GM08714 (cell line): ENCODE data around the gene ZNF669.

ENCODE experiments used
- H3K4me3 ChIP-seq: fragments of 200-500 bp; sonication (Bioruptor generic); 2 replicates; pipeline ENCODE4 v1.5.1; 2014; ENCODE audit warnings: mild to moderate bottlenecking, low read length, inconsistent platforms
- ZNF274 ChIP-seq: IDR thresholded peaks from 2 replicates; pipeline ENCODE4 v1.6.1; 2012; ENCODE audit warnings: mild to moderate bottlenecking, low read depth, low read length

ZNF669 gene

DNA sequence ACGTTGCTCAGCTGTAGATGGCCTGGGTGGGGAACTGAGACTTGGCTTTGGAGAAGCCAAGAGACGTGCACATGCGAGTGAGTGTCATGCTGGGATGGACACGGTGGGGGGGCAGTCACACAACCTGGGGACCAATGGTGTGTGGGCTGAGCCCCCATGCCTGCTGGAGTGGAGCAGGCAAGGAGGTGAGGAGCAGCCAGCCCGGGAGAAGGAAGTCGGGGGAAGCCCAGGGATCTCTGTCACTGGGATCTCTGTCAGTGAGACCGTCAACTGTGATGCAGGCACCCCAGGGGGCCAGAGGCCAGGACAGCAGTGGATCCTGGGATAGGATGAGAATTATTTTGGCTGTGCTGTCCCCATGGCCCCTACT is 11.0 kb upstream of the ZNF669 start:
- no peak for TF ChIP-seq ZNF274

GRCh38 chr1:247114351-247115140 is 10.4 kb upstream of the ZNF669 start:
- no peak for TF ChIP-seq ZNF274
- no peak overlapping the region for H3K4me3 ChIP-seq

More for the DNA sequence above, 11.0 kb upstream of the ZNF669 start:
- no peak overlapping the region for H3K4me3 ChIP-seq

- no peak overlapping the region for H3K4me3 ChIP-seq
- no peak for TF ChIP-seq ZNF274
Observed at GRCh38 chr1:247113733-247114271, 9.6 kb upstream of the ZNF669 start.

DNA sequence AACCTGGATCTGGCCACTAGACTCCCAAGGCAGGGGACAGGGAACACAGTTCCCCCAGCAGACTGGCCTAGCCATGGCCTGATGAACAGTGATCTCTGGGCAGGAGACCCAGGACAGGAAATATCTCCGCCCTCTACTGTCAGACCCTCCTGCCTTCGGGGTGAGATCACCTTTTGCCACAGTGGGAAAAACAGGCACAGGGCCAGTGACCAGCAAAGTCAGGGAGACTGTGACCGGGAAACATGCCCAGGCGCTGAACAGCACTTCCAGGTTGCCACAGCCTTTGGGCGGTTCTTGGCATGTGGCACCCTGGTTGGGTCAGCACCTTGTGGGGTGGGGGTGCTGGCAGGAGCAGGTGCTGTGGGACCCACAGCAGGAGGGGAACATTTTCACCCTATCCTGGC is 8.9 kb upstream of the ZNF669 start:
- no peak for TF ChIP-seq ZNF274
- no peak overlapping the region for H3K4me3 ChIP-seq

DNA sequence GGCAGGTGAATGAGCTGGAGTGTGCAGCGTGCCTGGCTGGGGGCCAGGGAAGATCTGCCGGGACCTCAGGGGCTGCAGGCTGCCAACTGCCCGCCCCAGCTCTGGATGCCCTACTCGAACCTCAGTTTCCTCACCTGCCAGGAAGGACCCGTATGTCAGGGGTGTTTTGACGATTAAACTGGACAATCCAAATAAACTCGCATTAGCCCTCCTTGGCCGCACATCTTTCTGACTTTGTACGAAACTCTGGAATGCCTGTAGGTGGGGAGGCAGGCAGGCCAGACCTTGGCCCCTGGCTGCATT is 8.3 kb upstream of the ZNF669 start:
- no peak overlapping the region; the same call in 1 of the 2 replicates for H3K4me3 ChIP-seq
- no peak for TF ChIP-seq ZNF274

DNA sequence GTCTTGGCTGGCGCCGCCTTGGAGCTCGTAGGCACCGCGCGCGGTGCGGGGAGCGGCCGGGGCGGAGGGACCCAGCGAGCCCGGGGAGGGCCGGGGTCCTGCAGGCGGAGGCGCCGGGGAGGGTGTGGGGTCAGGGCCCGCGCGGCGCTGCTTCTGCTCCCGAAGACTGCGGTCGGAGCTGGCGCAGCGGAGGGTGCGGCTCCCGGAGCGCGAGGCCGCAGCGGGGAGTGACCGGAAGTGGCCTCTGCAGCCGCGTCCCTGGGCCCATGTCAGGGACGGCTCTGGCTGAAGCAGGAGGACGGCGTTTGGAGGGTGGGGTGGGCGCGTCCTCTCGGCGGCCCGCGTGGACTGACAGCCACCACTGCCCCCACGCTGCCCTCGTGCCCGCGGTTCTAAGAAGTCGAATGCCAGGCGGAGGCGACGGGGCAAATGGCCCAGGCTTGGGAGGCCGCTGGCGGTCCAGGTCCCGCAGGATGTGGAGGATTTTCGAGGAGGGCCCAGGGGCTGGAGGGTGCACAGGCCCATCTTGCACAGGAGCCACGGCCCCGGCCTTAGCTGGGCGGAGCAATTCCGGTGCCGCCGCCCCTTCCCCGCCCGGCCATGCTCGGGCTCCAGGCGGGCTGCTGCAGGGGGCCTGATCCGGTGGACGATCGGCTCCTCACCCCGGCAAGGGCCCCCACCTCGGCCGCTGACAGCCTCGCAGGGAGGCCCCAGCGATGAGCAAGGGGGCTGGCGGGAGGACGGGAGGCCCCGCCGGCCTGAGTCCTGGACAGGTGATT is 7.7 kb upstream of the ZNF669 start:
- peak overlapping the region; percentile 60; the same call in 1 of the 2 replicates for H3K4me3 ChIP-seq
- TF ChIP-seq ZNF274, result no peak

GRCh38 chr1:247111259-247111699 is 7.1 kb upstream of the ZNF669 start:
- no peak for TF ChIP-seq ZNF274

GRCh38 chr1:247110627-247111258 is 6.6 kb upstream of the ZNF669 start:
- no peak for TF ChIP-seq ZNF274
- peak overlapping the region; percentile 60; the same call in 1 of the 2 replicates for H3K4me3 ChIP-seq

More at GRCh38 chr1:247111259-247111699, 7.1 kb upstream of the ZNF669 start:
- H3K4me3 ChIP-seq, result peak overlapping the region; percentile 60; the same call in 1 of the 2 replicates

DNA sequence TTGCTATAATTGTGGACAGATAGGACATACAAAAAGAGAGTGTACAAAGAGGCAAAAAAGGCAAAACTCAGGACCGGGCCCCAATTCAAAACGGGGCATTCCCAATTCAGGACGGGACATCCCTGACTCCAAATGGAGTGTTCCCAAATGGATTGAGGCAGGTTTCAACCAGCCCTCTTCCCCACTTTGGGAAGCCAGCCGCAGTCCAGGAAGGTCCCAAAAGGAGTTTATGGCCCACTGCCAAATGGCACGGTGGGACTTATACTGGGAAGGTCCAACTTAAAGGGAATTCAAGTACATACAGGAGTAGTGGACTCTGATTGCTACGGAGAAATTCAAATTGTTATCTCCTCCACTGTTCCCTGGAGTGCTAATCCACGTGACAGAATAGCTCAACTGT is 3.5 kb upstream of the ZNF669 start:
- no peak overlapping the region for H3K4me3 ChIP-seq
- TF ChIP-seq ZNF274, result no peak

DNA sequence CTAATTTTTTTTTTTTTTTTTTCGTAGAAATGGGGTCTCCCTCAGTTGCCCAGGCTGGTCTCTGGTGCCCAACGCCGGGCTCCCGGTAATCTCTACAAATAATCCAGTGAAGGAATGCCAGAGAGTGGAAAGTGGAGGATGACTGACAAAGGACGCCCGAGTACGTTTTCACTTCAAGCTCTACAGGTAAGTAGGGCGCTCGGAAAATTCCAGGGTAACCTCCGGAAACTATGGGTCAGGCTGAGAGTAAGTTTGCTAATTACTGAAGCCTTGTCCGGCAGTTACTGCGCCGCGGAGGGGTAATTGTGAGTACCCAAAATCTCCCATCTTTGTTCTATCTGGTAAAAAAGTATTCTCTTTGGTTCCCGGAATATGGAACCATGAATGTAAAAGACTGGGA is 1.8 kb upstream of the ZNF669 start:
- H3K4me3 ChIP-seq, result no peak overlapping the region
- TF ChIP-seq ZNF274, result no peak

DNA sequence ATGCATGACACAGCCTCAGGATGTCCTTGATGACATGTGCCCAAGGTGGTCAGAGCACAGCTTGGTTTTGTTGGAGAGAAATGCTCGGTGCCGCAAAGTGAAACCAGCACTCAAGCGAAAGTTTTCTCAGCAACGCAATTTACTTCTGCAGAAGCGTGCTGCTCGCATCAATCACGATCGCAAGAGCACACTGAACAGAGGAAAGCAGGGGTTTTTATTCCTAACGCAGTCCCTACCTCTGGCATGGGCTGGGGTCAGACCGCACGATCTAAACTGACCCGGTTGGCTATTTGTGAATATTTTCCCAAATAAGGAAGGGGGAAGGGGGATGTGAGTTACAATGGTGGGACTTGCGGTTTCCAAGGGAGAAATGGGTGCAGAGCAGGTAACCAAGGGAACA is 809 bp upstream of the ZNF669 start:
- no peak for TF ChIP-seq ZNF274
- no peak overlapping the region; the same call in 1 of the 2 replicates for H3K4me3 ChIP-seq

GRCh38 chr1:247102381-247102780 is 1.8 kb downstream of the ZNF669 start:
- no peak for TF ChIP-seq ZNF274
- H3K4me3 ChIP-seq, result no peak overlapping the region

- TF ChIP-seq ZNF274, result peak; percentile 77
- H3K4me3 ChIP-seq, result no peak overlapping the region
Observed at GRCh38 chr1:247100676-247101279, 3.4 kb downstream of the ZNF669 start.

DNA sequence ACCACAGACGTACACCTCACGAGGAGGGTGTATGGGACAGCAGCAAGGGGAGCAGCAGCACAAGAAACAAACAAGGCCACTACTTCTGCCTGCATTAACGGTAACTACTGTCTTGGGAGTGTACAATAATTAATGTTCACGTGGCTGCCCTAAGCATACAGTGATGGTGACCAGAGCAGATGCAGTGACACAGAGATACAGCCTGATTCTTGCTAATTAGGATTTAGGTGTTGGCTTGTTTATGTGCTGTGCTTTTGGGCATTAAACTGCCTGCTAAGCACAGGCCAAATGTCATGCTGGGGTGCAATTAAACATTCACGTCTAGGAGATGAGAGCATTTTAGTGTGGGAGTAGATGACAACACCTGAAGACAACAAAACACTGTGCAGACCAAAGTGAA is 7.2 kb downstream of the ZNF669 start:
- no peak for TF ChIP-seq ZNF274
- H3K4me3 ChIP-seq, result no peak overlapping the region
